OCI-LY7 (cell line): ENCODE measurements around the gene MUC5B. TPM values are rescaled to one million over a fixed set of nuclear protein-coding genes. Genes with fewer than 3 reads are reported as not detected.
"Not testable (repeated sequence)": the region's sequence is repeated elsewhere in the genome, so short reads cannot be mapped to it uniquely, and the experiment has no call there.

Experiments used
- BruUV-seq: library from RNA; stranded (reverse); fragments of 400-500 nt; replicated peaks from 2 replicates; lab custom pipeline; 2021; lab: Mats Ljungman, UMichigan
- CTCF ChIA-PET: fragments of 300-600 bp; sonication (Branson Sonifier 250); formaldehyde crosslinking; loops from one replicate; lab custom pipeline; 2022; ENCODE audit warnings: antibody characterized with exemption; ENCODE audit not compliant: unreplicated experiment; lab: Charles Lee
- POLR2A ChIA-PET: fragments of 300-600 bp; sonication (Branson Sonifier 250); formaldehyde crosslinking; loops from one replicate; lab custom pipeline; 2022; ENCODE audit warnings: antibody characterized with exemption; lab: Charles Lee
- DNase-seq: peaks from one replicate; pipeline ENCODE4 v3.0.0-alpha.2; 2015; ENCODE audit warnings: low spot score
- H2AFZ ChIP-seq: fragments of 200-600 bp; sonication (generic), shearing (Covaris generic); 2 replicates; pipeline ENCODE4 v1.6.1; 2014; ENCODE audit warnings: mild to moderate bottlenecking, antibody characterized with exemption, low read length, moderate library complexity
- H3K27ac ChIP-seq: fragments of 200-600 bp; sonication (generic); 2 replicates; pipeline ENCODE4 v1.5.1; 2014; ENCODE audit warnings: mixed run types, low read depth, mild to moderate bottlenecking, moderate library complexity, low read length, inconsistent platforms; ENCODE audit not compliant: poor library complexity, severe bottlenecking
- H3K36me3 ChIP-seq: fragments of 200-600 bp; sonication (generic); 2 replicates; pipeline ENCODE4 v1.6.1; 2014; ENCODE audit warnings: mild to moderate bottlenecking, antibody characterized with exemption, low read length, moderate library complexity, mixed read lengths; ENCODE audit not compliant: insufficient read depth
- H3K4me1 ChIP-seq: fragments of 200-600 bp; sonication (generic); 2 replicates; pipeline ENCODE4 v1.5.1; 2014; ENCODE audit warnings: mild to moderate bottlenecking, low read length; ENCODE audit not compliant: insufficient read depth, poor library complexity, severe bottlenecking
- H3K4me2 ChIP-seq: fragments of 200-600 bp; sonication (generic); 2 replicates; pipeline ENCODE4 v1.6.1; 2014; ENCODE audit warnings: mild to moderate bottlenecking, low read length
- H3K4me3 ChIP-seq: fragments of 200-600 bp; sonication (generic); 2 replicates; pipeline ENCODE4 v1.5.1; 2014; ENCODE audit warnings: mild to moderate bottlenecking, low read depth, low read length; ENCODE audit not compliant: poor library complexity, severe bottlenecking
- H3K79me2 ChIP-seq: fragments of 200-600 bp; sonication (generic); 2 replicates; pipeline ENCODE4 v1.6.1; 2016; ENCODE audit warnings: low read depth, mild to moderate bottlenecking, low read length, moderate library complexity, mixed read lengths; ENCODE audit not compliant: insufficient read depth
- H3K9me2 ChIP-seq: fragments of 200-600 bp; sonication (generic); 2 replicates; pipeline ENCODE4 v1.6.1; 2016; ENCODE audit warnings: mild to moderate bottlenecking, low read length, mixed read lengths; ENCODE audit not compliant: insufficient read depth
- H3K9me3 ChIP-seq: fragments of 200-600 bp; sonication (generic); 2 replicates; pipeline ENCODE4 v1.6.1; 2014; ENCODE audit warnings: mild to moderate bottlenecking, mixed run types, low read length, mixed read lengths
- H4K20me1 ChIP-seq: fragments of 200-600 bp; sonication (generic); 2 replicates; pipeline ENCODE4 v1.6.1; 2014; ENCODE audit warnings: mild to moderate bottlenecking, antibody characterized with exemption, low read length, moderate library complexity, mixed read lengths; ENCODE audit not compliant: insufficient read depth
- EZH2phosphoT487 ChIP-seq: fragments of 200-600 bp; sonication (generic); IDR thresholded peaks from 2 replicates; pipeline ENCODE4 v1.6.1; 2018; ENCODE audit warnings: low read depth, borderline replicate concordance, mild to moderate bottlenecking, mixed run types, antibody characterized with exemption, low read length, moderate library complexity, mixed read lengths
- intact Hi-C: fragments of 100-400 bp; cut with micrococcal nuclease; formaldehyde crosslinking; loops from one replicate; pipeline ENCODE4 v1.10.0; 2022; ENCODE audit not compliant: unreplicated experiment
- total RNA-seq, 2 experiments: library from RNA; depleted of rRNA in 1 of 2; stranded (reverse); fragments of >200 nt in 1 of 2; shearing (Covaris generic) in 1 of 2; gene quantifications; 2 replicates each; pipeline ENCODE4 v1.2.3, GENCODE V29; 2014 to 2022
- TF ChIP-seq, protein P1 (sequence below): fragments of 200-600 bp; sonication (generic); conservative IDR thresholded peaks from 2 replicates; pipeline ENCODE4 v1.5.1; 2014; ENCODE audit warnings: mild to moderate bottlenecking, antibody characterized with exemption, low read length, moderate library complexity, mixed read lengths

Gene MUC5B
- total RNA-seq, 2 experiments from 2014 or later = under 0.01 TPM; not detected in 1

DNA sequence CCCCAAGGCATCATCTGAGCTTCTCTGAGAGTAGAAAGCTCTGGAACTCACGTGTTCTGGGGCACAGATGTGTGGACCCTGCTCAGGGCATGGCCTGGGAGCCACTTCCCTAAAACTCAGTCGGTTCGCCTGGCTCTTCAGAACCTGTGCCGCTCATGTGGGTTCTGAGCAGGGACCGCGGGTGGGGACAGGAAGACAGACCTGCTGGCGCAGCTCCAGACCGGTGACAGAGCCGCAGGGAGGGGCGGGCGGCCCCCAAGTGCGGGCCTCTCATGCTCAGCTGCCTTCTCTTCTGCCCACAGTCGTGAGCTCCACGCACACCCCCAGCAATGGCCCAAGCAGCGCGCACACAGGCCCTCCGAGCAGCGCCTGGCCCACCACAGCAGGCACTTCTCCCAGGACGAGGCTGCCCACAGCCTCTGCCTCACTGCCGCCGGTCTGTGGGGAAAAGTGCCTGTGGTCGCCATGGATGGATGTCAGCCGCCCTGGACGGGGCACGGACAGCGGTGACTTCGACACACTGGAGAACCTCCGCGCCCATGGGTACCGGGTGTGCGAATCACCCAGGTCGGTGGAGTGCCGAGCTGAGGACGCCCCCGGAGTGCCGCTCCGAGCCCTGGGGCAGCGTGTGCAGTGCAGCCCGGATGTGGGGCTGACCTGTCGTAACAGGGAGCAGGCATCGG lies 40.9 kb upstream of the MUC5B start:
- Histone ChIP-seq H3K79me2 (no peaks in the 10 kb centered on the region), H3K4me3 (no peak overlapping the region), H4K20me1 (no peaks in the 10 kb centered on the region), H3K4me1 (no peaks in the 10 kb centered on the region), H3K4me2 (no peak overlapping the region), H2AFZ (no peak overlapping the region), H3K36me3 (no peaks in the 10 kb centered on the region), H3K9me3 (no peaks in the 10 kb centered on the region), H3K27ac (no peak overlapping the region), H3K9me2 (no peaks in the 10 kb centered on the region)
- ChIA-PET CTCF (no interaction called here), POLR2A (no interaction called here)
- intact Hi-C loops = no loop called here
- TF ChIP-seq, protein P1, sequence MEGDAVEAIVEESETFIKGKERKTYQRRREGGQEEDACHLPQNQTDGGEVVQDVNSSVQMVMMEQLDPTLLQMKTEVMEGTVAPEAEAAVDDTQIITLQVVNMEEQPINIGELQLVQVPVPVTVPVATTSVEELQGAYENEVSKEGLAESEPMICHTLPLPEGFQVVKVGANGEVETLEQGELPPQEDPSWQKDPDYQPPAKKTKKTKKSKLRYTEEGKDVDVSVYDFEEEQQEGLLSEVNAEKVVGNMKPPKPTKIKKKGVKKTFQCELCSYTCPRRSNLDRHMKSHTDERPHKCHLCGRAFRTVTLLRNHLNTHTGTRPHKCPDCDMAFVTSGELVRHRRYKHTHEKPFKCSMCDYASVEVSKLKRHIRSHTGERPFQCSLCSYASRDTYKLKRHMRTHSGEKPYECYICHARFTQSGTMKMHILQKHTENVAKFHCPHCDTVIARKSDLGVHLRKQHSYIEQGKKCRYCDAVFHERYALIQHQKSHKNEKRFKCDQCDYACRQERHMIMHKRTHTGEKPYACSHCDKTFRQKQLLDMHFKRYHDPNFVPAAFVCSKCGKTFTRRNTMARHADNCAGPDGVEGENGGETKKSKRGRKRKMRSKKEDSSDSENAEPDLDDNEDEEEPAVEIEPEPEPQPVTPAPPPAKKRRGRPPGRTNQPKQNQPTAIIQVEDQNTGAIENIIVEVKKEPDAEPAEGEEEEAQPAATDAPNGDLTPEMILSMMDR = no peak
- TF ChIP-seq EZH2phosphoT487 = no peak
- no peak for DNase-seq
- no TSS peak for BruUV-seq

DNA sequence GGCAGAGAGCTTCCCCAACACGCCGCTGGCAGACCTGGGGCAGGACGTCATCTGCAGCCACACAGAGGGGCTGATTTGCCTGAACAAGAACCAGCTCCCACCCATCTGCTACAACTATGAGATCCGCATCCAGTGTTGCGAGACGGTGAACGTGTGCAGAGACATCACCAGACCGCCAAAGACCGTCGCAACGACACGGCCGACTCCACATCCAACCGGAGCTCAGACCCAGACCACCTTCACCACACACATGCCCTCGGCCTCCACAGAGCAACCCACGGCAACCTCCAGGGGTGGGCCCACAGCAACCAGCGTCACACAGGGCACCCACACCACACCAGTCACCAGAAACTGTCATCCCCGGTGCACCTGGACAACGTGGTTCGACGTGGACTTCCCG lies 38.7 kb upstream of the MUC5B start:
- H3K9me3 ChIP-seq, BruUV-seq, DNase-seq, CTCF ChIA-PET, H3K27ac ChIP-seq, H3K4me2 ChIP-seq, H3K4me1 ChIP-seq, H3K9me2 ChIP-seq, intact Hi-C loops, POLR2A ChIA-PET, H3K36me3 ChIP-seq, H4K20me1 ChIP-seq, H3K79me2 ChIP-seq, H3K4me3 ChIP-seq, H2AFZ ChIP-seq: not testable (repeated sequence)

DNA sequence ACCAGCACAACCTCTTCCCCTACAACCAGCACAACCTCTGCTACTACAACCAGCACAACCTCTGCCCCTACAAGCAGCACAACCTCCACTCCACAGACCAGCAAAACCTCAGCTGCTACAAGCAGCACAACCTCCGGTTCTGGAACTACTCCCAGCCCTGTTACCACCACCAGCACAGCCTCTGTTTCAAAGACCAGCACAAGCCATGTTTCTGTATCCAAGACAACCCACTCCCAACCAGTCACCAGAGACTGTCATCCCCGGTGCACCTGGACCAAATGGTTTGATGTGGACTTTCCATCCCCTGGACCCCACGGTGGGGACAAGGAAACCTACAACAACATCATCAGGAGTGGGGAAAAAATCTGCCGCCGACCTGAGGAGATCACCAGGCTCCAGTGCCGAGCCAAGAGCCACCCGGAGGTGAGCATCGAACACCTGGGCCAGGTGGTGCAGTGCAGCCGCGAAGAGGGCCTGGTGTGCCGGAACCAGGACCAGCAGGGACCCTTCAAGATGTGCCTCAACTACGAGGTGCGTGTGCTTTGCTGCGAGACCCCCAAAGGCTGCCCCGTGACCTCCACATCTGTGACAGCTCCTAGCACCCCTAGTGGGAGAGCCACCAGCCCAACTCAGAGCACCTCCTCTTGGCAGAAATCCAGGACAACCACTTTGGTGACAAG lies 34.3 kb upstream of the MUC5B start:
- H3K4me1 ChIP-seq, H2AFZ ChIP-seq, CTCF ChIA-PET, H3K4me2 ChIP-seq, H3K9me3 ChIP-seq, DNase-seq, H3K27ac ChIP-seq, intact Hi-C loops, H3K4me3 ChIP-seq, H3K79me2 ChIP-seq, H4K20me1 ChIP-seq, H3K9me2 ChIP-seq, BruUV-seq, H3K36me3 ChIP-seq, POLR2A ChIA-PET: not testable (repeated sequence)

DNA sequence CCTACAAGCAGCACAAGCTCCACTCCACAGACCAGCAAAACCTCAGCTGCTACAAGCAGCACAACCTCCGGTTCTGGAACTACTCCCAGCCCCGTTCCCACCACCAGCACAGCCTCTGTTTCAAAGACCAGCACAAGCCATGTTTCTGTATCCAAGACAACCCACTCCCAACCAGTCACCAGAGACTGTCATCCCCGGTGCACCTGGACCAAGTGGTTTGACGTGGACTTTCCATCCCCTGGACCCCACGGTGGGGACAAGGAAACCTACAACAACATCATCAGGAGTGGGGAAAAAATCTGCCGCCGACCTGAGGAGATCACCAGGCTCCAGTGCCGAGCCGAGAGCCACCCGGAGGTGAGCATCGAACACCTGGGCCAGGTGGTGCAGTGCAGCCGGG lies 33.0 kb upstream of the MUC5B start:
- DNase-seq, H3K4me3 ChIP-seq, H4K20me1 ChIP-seq, intact Hi-C loops, H2AFZ ChIP-seq, POLR2A ChIA-PET, H3K79me2 ChIP-seq, BruUV-seq, CTCF ChIA-PET, H3K9me2 ChIP-seq, H3K9me3 ChIP-seq, H3K4me1 ChIP-seq, H3K36me3 ChIP-seq, H3K4me2 ChIP-seq, H3K27ac ChIP-seq: not testable (repeated sequence)

DNA sequence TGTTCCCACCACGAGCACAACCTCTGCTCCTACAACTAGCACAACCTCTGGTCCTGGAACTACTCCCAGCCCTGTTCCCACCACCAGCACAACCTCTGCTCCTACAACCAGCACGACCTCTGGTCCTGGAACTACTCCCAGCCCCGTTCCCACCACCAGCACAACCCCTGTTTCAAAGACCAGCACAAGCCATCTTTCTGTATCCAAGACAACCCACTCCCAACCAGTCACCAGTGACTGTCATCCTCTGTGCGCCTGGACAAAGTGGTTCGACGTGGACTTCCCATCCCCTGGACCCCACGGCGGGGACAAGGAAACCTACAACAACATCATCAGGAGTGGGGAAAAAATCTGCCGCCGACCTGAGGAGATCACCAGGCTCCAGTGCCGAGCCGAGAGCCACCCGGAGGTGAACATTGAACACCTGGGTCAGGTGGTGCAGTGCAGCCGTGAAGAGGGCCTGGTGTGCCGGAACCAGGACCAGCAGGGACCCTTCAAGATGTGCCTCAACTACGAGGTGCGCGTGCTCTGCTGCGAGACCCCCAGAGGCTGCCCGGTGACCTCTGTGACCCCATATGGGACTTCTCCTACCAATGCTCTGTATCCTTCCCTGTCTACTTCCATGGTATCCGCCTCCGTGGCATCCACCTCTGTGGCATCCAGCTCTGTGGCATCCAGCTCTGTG lies 30.9 kb upstream of the MUC5B start:
- H4K20me1 ChIP-seq, H2AFZ ChIP-seq, H3K9me2 ChIP-seq, H3K9me3 ChIP-seq, H3K4me3 ChIP-seq, H3K4me1 ChIP-seq, BruUV-seq, H3K27ac ChIP-seq, H3K36me3 ChIP-seq, POLR2A ChIA-PET, H3K4me2 ChIP-seq, H3K79me2 ChIP-seq, DNase-seq, intact Hi-C loops, CTCF ChIA-PET: not testable (repeated sequence)
